Fibroblast of lung (primary cell): ENCODE measurements around the gene CCNY. TPM values are rescaled to one million over a fixed set of nuclear protein-coding genes. Genes with fewer than 3 reads are reported as not detected.
A peak's percentile ranks its signal among the peaks of the same experiment; 100 is the strongest.

ENCODE experiments used
- DNase-seq, 2 donors: peaks; one replicate each; pipeline versions ENCODE4 v3.0.0 to v3.0.0-alpha.2; 2010; ENCODE audit warnings: low read depth in 2 of 2
- H2AFZ ChIP-seq: 2 replicates; pipeline ENCODE4 v1.5.1; 2012; ENCODE audit warnings: low read length, control low read depth, inconsistent platforms
- H3K27ac ChIP-seq: 2 replicates; pipeline ENCODE4 v1.5.1; 2011; ENCODE audit warnings: low read length, control low read depth; ENCODE audit not compliant: insufficient read depth
- H3K27me3 ChIP-seq: 2 replicates; pipeline ENCODE4 v1.5.1; 2011; ENCODE audit warnings: mild to moderate bottlenecking, low read length; ENCODE audit not compliant: control insufficient read depth, insufficient read depth
- H3K36me3 ChIP-seq: 2 replicates; pipeline ENCODE4 v1.5.1; 2011; ENCODE audit warnings: low read length; ENCODE audit not compliant: control insufficient read depth, insufficient read depth
- H3K4me1 ChIP-seq: 2 replicates; pipeline ENCODE4 v1.5.1; 2011; ENCODE audit warnings: low read length; ENCODE audit not compliant: control insufficient read depth, insufficient read depth; ENCODE audit errors: extremely low read depth
- H3K4me2 ChIP-seq: 2 replicates; pipeline ENCODE4 v1.5.1; 2011; ENCODE audit warnings: low read length, control low read depth; ENCODE audit not compliant: insufficient read depth; ENCODE audit errors: extremely low read depth
- H3K4me3 ChIP-seq, 4 experiments: fragments of 200-600 bp in 1 of 4; sonication (generic) in 1 of 4; replicated peaks in 1 of 4; 2 replicates each; pipeline ENCODE4 v1.5.1; 2011 to 2016; ENCODE audit warnings: low read length in 4 of 4, low read depth in 3 of 4, mild to moderate bottlenecking in 3 of 4, control low read depth in 2 of 4, inconsistent platforms in 1 of 4, mixed read lengths in 1 of 4; ENCODE audit not compliant: insufficient read depth in 1 of 4; ENCODE audit errors: control extremely low read depth in 1 of 4
- H3K79me2 ChIP-seq: 2 replicates; pipeline ENCODE4 v1.5.1; 2012; ENCODE audit warnings: mild to moderate bottlenecking, low read length, inconsistent platforms; ENCODE audit not compliant: control insufficient read depth, insufficient read depth
- H3K9ac ChIP-seq: 2 replicates; pipeline ENCODE4 v1.5.1; 2011; ENCODE audit warnings: mild to moderate bottlenecking, low read length, control low read depth; ENCODE audit not compliant: insufficient read depth
- H3K9me3 ChIP-seq: 2 replicates; pipeline ENCODE4 v1.5.1; 2012; ENCODE audit warnings: low read depth, low read length; ENCODE audit not compliant: control insufficient read depth, insufficient read depth
- H4K20me1 ChIP-seq: 2 replicates; pipeline ENCODE4 v1.5.1; 2011; ENCODE audit warnings: low read length; ENCODE audit not compliant: control insufficient read depth, insufficient read depth; ENCODE audit errors: extremely low read depth
- EZH2 ChIP-seq: IDR thresholded peaks from 2 replicates; pipeline ENCODE4 v1.5.1; 2012; ENCODE audit warnings: low read length, control low read depth, mild to moderate bottlenecking; ENCODE audit errors: missing control alignments
- polyA plus RNA-seq, 2 donors: library from polyadenylated mRNA; depleted of rRNA in 1 of 2; stranded (reverse) in 1 of 2; unstranded in 1 of 2; fragments of >200 nt; gene quantifications; 2 replicates each; pipeline ENCODE4 v1.2.1, GENCODE V29; 2011 to 2012; ENCODE audit warnings: missing spikeins in 1 of 2
- total RNA-seq: library from RNA; depleted of rRNA; stranded (reverse); fragments of >200 nt; gene quantifications from 2 replicates; pipeline ENCODE4 v1.2.1, GENCODE V29; 2014
- TF ChIP-seq, protein P1 (sequence below), 2 donors: IDR thresholded peaks in 1 of 2; conservative IDR thresholded peaks in 1 of 2; 1 replicate in 1 of 2; 2 replicates in 1 of 2; pipeline ENCODE4 v1.5.1; 2011 to 2012; ENCODE audit warnings: low read length in 2 of 2, control low read depth in 1 of 2, inconsistent platforms in 1 of 2, low read depth in 1 of 2, mild to moderate bottlenecking in 1 of 2

Gene CCNY
- total and polyA plus RNA-seq, 2 donors (not counting 1 experiment from before 2014, with no cell fraction given), result 34.7 to 66.4 TPM

- H3K27me3 ChIP-seq, result no peaks in the 10 kb centered on the region
- H4K20me1 ChIP-seq, result no peaks in the 10 kb centered on the region
- no peak overlapping the region for H2AFZ ChIP-seq
- peaks cover 21% of the 10 kb centered on the region for H3K4me1 ChIP-seq
- H3K4me3 ChIP-seq, result no peak overlapping the region
- H3K36me3 ChIP-seq, result no peaks in the 10 kb centered on the region
- no peaks in the 10 kb centered on the region for H3K9me3 ChIP-seq
- DNase-seq, result no peak
- H3K27ac ChIP-seq, result no peak overlapping the region
- TF ChIP-seq EZH2, result no peak
- TF ChIP-seq, protein P1, sequence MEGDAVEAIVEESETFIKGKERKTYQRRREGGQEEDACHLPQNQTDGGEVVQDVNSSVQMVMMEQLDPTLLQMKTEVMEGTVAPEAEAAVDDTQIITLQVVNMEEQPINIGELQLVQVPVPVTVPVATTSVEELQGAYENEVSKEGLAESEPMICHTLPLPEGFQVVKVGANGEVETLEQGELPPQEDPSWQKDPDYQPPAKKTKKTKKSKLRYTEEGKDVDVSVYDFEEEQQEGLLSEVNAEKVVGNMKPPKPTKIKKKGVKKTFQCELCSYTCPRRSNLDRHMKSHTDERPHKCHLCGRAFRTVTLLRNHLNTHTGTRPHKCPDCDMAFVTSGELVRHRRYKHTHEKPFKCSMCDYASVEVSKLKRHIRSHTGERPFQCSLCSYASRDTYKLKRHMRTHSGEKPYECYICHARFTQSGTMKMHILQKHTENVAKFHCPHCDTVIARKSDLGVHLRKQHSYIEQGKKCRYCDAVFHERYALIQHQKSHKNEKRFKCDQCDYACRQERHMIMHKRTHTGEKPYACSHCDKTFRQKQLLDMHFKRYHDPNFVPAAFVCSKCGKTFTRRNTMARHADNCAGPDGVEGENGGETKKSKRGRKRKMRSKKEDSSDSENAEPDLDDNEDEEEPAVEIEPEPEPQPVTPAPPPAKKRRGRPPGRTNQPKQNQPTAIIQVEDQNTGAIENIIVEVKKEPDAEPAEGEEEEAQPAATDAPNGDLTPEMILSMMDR (conservative IDR thresholded peaks at IDR 0.05 in 1 of 2, IDR thresholded peaks at IDR 0.05 in 1 of 2; ENCODE audit: low read depth in 1 of 2, low read length in 2 of 2), result no peak
- H3K79me2 ChIP-seq, result peaks cover 56% of the 10 kb centered on the region
- no peak overlapping the region for H3K4me2 ChIP-seq
- H3K9ac ChIP-seq, result no peak overlapping the region
Measured at GRCh38 chr10:35449944-35450343, 113.6 kb downstream of the CCNY start.

- Histone ChIP-seq H3K4me2 (peak overlapping the region; percentile 11), H3K4me1 (peaks cover 21% of the 10 kb centered on the region), H3K79me2 (peaks cover 54% of the 10 kb centered on the region), H3K4me3 (no peak overlapping the region), H3K9ac (no peak overlapping the region), H3K9me3 (no peaks in the 10 kb centered on the region), H4K20me1 (no peaks in the 10 kb centered on the region), H3K36me3 (no peaks in the 10 kb centered on the region), H3K27me3 (no peaks in the 10 kb centered on the region), H2AFZ (no peak overlapping the region), H3K27ac (peak overlapping the region; percentile 19)
- peak in 1 of 2 donors; percentile 56 for DNase-seq
- TF ChIP-seq EZH2, result no peak
- TF ChIP-seq, protein P1 (conservative IDR thresholded peaks at IDR 0.05 in 1 of 2, IDR thresholded peaks at IDR 0.05 in 1 of 2; ENCODE audit: low read depth in 1 of 2, low read length in 2 of 2), result no peak
Measured at GRCh38 chr10:35451151-35452016, 115.1 kb downstream of the CCNY start.

DNA sequence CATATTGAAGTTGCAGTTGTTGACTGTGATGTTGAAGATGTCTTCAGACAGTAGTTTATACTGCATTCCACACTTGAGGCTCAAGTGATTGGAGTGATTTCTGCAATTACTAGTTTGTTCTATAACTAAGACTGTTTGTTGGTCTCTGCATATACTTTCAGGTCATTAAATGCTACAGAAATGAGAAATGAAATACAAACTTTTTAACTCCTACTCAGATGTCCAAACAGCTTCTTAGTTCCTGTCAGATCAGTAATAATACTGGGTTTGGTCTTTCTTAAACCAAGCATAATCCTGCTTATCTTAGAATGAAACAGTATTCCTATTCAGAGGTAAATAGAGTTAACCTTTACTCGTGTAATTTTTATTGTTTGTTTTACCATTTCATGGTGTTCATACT, 115.9 kb downstream of the CCNY start:
- H3K27ac ChIP-seq, result no peak overlapping the region
- no peak overlapping the region for H2AFZ ChIP-seq
- H3K9ac ChIP-seq, result no peak overlapping the region
- peaks cover 21% of the 10 kb centered on the region for H3K4me1 ChIP-seq
- no peak for DNase-seq
- H4K20me1 ChIP-seq, result no peaks in the 10 kb centered on the region
- TF ChIP-seq EZH2, result no peak
- TF ChIP-seq, protein P1 (conservative IDR thresholded peaks at IDR 0.05 in 1 of 2, IDR thresholded peaks at IDR 0.05 in 1 of 2; ENCODE audit: low read depth in 1 of 2, low read length in 2 of 2), result no peak
- H3K27me3 ChIP-seq, result no peaks in the 10 kb centered on the region
- H3K36me3 ChIP-seq, result no peaks in the 10 kb centered on the region
- H3K9me3 ChIP-seq, result no peaks in the 10 kb centered on the region
- peaks cover 54% of the 10 kb centered on the region for H3K79me2 ChIP-seq
- no peak overlapping the region for H3K4me2 ChIP-seq
- no peak overlapping the region for H3K4me3 ChIP-seq
